OCI-LY7 (cell line): ENCODE measurements around the gene ZNF836. TPM values are rescaled to one million over a fixed set of nuclear protein-coding genes. Genes with fewer than 3 reads are reported as not detected.
"Not testable (repeated sequence)": the region's sequence is repeated elsewhere in the genome, so short reads cannot be mapped to it uniquely, and the experiment has no call there.

ENCODE experiments used
- BruUV-seq: library from RNA; stranded (reverse); fragments of 400-500 nt; replicated peaks from 2 replicates; lab custom pipeline; 2021; lab: Mats Ljungman, UMichigan
- CTCF ChIA-PET: fragments of 300-600 bp; sonication (Branson Sonifier 250); formaldehyde crosslinking; loops from one replicate; lab custom pipeline; 2022; ENCODE audit warnings: antibody characterized with exemption; ENCODE audit not compliant: unreplicated experiment; lab: Charles Lee
- POLR2A ChIA-PET: fragments of 300-600 bp; sonication (Branson Sonifier 250); formaldehyde crosslinking; loops from one replicate; lab custom pipeline; 2022; ENCODE audit warnings: antibody characterized with exemption; lab: Charles Lee
- DNase-seq: peaks from one replicate; pipeline ENCODE4 v3.0.0-alpha.2; 2015; ENCODE audit warnings: low spot score
- H2AFZ ChIP-seq: fragments of 200-600 bp; sonication (generic), shearing (Covaris generic); 2 replicates; pipeline ENCODE4 v1.6.1; 2014; ENCODE audit warnings: mild to moderate bottlenecking, antibody characterized with exemption, low read length, moderate library complexity
- H3K27ac ChIP-seq: fragments of 200-600 bp; sonication (generic); 2 replicates; pipeline ENCODE4 v1.5.1; 2014; ENCODE audit warnings: mixed run types, low read depth, mild to moderate bottlenecking, moderate library complexity, low read length, inconsistent platforms; ENCODE audit not compliant: poor library complexity, severe bottlenecking
- H3K36me3 ChIP-seq: fragments of 200-600 bp; sonication (generic); 2 replicates; pipeline ENCODE4 v1.6.1; 2014; ENCODE audit warnings: mild to moderate bottlenecking, antibody characterized with exemption, low read length, moderate library complexity, mixed read lengths; ENCODE audit not compliant: insufficient read depth
- H3K4me1 ChIP-seq: fragments of 200-600 bp; sonication (generic); 2 replicates; pipeline ENCODE4 v1.5.1; 2014; ENCODE audit warnings: mild to moderate bottlenecking, low read length; ENCODE audit not compliant: insufficient read depth, poor library complexity, severe bottlenecking
- H3K4me2 ChIP-seq: fragments of 200-600 bp; sonication (generic); 2 replicates; pipeline ENCODE4 v1.6.1; 2014; ENCODE audit warnings: mild to moderate bottlenecking, low read length
- H3K4me3 ChIP-seq: fragments of 200-600 bp; sonication (generic); 2 replicates; pipeline ENCODE4 v1.5.1; 2014; ENCODE audit warnings: mild to moderate bottlenecking, low read depth, low read length; ENCODE audit not compliant: poor library complexity, severe bottlenecking
- H3K79me2 ChIP-seq: fragments of 200-600 bp; sonication (generic); 2 replicates; pipeline ENCODE4 v1.6.1; 2016; ENCODE audit warnings: low read depth, mild to moderate bottlenecking, low read length, moderate library complexity, mixed read lengths; ENCODE audit not compliant: insufficient read depth
- H3K9me2 ChIP-seq: fragments of 200-600 bp; sonication (generic); 2 replicates; pipeline ENCODE4 v1.6.1; 2016; ENCODE audit warnings: mild to moderate bottlenecking, low read length, mixed read lengths; ENCODE audit not compliant: insufficient read depth
- H3K9me3 ChIP-seq: fragments of 200-600 bp; sonication (generic); 2 replicates; pipeline ENCODE4 v1.6.1; 2014; ENCODE audit warnings: mild to moderate bottlenecking, mixed run types, low read length, mixed read lengths
- H4K20me1 ChIP-seq: fragments of 200-600 bp; sonication (generic); 2 replicates; pipeline ENCODE4 v1.6.1; 2014; ENCODE audit warnings: mild to moderate bottlenecking, antibody characterized with exemption, low read length, moderate library complexity, mixed read lengths; ENCODE audit not compliant: insufficient read depth
- CTCF ChIP-seq: fragments of 200-600 bp; sonication (generic); conservative IDR thresholded peaks from 2 replicates; pipeline ENCODE4 v1.5.1; 2014; ENCODE audit warnings: mild to moderate bottlenecking, antibody characterized with exemption, low read length, moderate library complexity, mixed read lengths
- EZH2phosphoT487 ChIP-seq: fragments of 200-600 bp; sonication (generic); IDR thresholded peaks from 2 replicates; pipeline ENCODE4 v1.6.1; 2018; ENCODE audit warnings: low read depth, borderline replicate concordance, mild to moderate bottlenecking, mixed run types, antibody characterized with exemption, low read length, moderate library complexity, mixed read lengths
- intact Hi-C: fragments of 100-400 bp; cut with micrococcal nuclease; formaldehyde crosslinking; loops from one replicate; pipeline ENCODE4 v1.10.0; 2022; ENCODE audit not compliant: unreplicated experiment
- total RNA-seq, 2 experiments: library from RNA; depleted of rRNA in 1 of 2; stranded (reverse); fragments of >200 nt in 1 of 2; shearing (Covaris generic) in 1 of 2; gene quantifications; 2 replicates each; pipeline ENCODE4 v1.2.3, GENCODE V29; 2014 to 2022

ZNF836 gene
- total RNA-seq, 2 experiments from 2014 or later, result 8.0 to 14.8 TPM

GRCh38 chr19:52211203-52211602 is 39.8 kb upstream of the ZNF836 start:
- intact Hi-C loops, result no loop called here
- no peak overlapping the region for H3K27ac ChIP-seq
- CTCF ChIA-PET, result no interaction called here

GRCh38 chr19:52206481-52206880 is 35.1 kb upstream of the ZNF836 start:
- Histone ChIP-seq H4K20me1 (peaks cover 6% of the 10 kb centered on the region; the same call in 1 of the 2 replicates), H3K4me1 (no peaks in the 10 kb centered on the region), H3K27ac (no peak overlapping the region), H3K36me3 (peaks cover 100% of the 10 kb centered on the region), H3K9me2 (no peaks in the 10 kb centered on the region), H3K4me2 (no peak overlapping the region), H3K79me2 (peaks cover 4% of the 10 kb centered on the region; the same call in 1 of the 2 replicates), H3K4me3 (no peak overlapping the region), H2AFZ (no peak overlapping the region), H3K9me3 (no peaks in the 10 kb centered on the region)
- ChIA-PET CTCF (no interaction called here), POLR2A (no interaction called here)
- TF ChIP-seq EZH2phosphoT487, result no peak
- no peak for TF ChIP-seq CTCF
- DNase-seq, result no peak
- BruUV-seq, result no TSS peak
- intact Hi-C loops, result no loop called here

More at GRCh38 chr19:52211203-52211602, 39.8 kb upstream of the ZNF836 start:
- H2AFZ ChIP-seq, result no peak overlapping the region
- H3K4me1 ChIP-seq, result no peaks in the 10 kb centered on the region
- TF ChIP-seq CTCF, result no peak
- no peak for TF ChIP-seq EZH2phosphoT487
- DNase-seq, result no peak
- no peaks in the 10 kb centered on the region for H3K79me2 ChIP-seq
- H3K4me2 ChIP-seq, result no peak overlapping the region
- no peaks in the 10 kb centered on the region for H3K9me2 ChIP-seq
- H3K36me3 ChIP-seq, result peaks cover 100% of the 10 kb centered on the region
- H3K4me3 ChIP-seq, result no peak overlapping the region
- POLR2A ChIA-PET, result interaction anchor here (0.6 to 0.8 kb wide), 2 partner anchors 9 to 455 kb away, joined by 3 read pairs; no protein-coding TSS in a partner anchor
- no peaks in the 10 kb centered on the region for H4K20me1 ChIP-seq
- H3K9me3 ChIP-seq, result no peaks in the 10 kb centered on the region
- no TSS peak for BruUV-seq

DNA sequence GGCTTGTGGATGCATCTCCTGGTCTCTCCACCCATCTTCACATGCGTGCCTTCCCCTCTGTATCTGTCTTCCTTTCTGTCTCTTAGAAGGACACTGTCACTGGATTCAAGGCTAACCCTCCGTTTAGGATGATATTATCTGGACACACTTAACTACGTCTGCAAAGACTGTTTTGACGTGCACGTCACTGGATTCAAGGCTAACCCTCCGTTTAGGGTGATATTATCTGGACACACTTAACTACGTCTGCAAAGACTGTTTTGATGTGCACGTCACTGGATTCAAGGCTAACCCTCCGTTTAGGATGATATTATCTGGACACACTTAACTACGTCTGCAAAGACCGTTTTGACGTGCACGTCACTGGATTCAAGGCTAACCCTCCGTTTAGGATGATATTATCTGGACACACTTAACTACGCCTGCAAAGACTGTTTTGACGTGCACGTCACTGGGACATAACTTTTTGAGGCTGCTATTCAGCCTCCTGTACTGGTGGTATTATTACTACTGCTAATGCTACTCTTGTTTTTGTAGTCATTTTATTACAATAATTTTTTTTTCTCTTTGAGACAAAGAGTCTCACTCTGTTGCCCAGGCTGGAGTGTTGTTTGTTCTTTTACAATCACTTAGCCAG is 29.5 kb upstream of the ZNF836 start:
- CTCF ChIA-PET, H3K9me2 ChIP-seq, BruUV-seq, H3K4me1 ChIP-seq, POLR2A ChIA-PET, H2AFZ ChIP-seq, H3K9me3 ChIP-seq, H3K4me2 ChIP-seq, H3K4me3 ChIP-seq, intact Hi-C loops, DNase-seq, H3K27ac ChIP-seq: not testable (repeated sequence)
- Histone ChIP-seq H3K36me3 (peaks cover 97% of the 10 kb centered on the region), H3K79me2 (peaks cover 56% of the 10 kb centered on the region), H4K20me1 (peaks cover 34% of the 10 kb centered on the region; the same call in 1 of the 2 replicates)
